ENCODE measurements around the gene ENAH.

ENAH gene

DNA sequence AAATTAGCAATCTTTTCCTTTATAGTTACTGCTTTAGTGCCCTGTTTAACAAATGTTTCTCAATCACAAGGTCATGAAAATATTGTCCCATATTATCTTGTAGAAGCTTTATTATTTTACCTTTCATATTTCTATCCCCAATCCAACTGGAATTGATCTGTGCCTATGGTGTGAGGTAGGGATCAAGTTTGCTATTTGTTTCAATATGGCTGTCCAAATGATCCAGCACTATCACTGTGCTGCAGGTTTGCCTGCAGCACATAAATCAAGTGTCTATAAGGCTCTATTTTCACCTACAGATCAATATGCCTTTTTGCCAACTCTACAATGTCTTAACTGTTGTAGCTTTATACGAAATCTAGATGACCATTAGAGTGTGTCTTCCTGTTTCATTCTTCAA lies 96.2 kb downstream of the ENAH start:
- no peak for DNase-seq (ENCODE audit: low spot score)

DNA sequence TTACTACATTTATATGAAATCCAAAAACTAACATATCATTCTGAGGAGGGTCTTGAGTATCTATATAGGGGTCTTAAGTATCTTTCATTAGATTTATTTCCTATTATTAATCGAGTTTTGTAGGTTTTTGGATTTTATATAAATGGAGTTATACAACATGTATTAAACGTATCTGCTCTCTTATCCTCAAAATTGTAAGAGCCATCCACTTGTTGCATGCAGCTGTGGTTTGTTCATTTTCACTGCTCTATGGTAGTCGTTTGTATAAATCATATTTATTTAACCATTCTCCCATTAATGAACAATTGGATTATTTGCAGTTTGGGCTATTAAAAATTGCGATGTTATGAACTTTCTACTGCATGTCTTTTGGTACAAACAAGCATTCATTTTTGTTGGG lies 97.1 kb downstream of the ENAH start:
- no peak for DNase-seq (ENCODE audit: low spot score)

DNA sequence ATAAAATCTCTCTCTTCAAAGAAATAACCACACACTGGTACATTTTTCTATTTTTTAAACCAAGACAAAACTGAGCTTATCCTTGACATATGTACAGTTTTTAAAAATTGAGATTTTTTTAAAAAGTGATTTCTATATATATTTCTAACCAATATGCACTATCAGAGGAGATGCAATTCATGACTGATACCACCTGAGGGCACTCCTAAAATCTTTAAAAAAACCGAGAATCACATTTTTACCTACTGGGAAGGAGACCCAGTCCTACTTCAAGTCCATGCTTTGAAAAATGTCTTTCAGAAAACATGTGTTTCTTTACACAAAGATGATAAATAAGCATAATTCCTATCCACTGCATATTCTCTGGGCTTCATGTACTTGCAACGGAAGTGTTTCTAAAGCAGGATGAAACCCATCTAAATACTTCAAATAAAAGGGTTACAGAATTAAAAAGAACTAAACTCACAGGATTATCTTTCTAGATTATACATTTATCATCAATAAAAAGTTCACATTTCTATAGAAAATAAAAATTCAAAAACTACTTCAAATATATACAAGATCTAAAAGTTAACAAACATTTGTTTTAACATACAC lies 98.6 kb downstream of the ENAH start:
- peak; percentile 29 for DNase-seq (ENCODE audit: low spot score)

DNA sequence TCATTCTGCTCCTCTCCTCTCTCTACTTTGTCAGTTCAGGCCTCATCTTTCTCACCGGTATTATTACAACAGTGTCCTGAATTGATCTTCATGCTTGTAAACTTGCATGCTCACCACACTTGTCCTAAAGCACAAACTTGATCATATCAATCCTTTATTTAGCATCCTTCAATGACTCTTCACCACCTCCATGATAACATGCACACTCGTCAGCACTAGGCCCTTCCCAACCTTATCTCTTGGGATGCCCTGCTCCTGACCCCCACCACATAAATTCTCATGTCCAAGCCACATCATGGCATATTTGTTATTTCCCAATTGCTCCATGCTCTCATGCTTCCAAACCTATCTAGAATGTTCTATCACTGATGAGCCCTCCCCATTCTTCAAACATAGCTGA lies 103.1 kb downstream of the ENAH start:
- DNase-seq (ENCODE audit: low spot score) = no peak

DNA sequence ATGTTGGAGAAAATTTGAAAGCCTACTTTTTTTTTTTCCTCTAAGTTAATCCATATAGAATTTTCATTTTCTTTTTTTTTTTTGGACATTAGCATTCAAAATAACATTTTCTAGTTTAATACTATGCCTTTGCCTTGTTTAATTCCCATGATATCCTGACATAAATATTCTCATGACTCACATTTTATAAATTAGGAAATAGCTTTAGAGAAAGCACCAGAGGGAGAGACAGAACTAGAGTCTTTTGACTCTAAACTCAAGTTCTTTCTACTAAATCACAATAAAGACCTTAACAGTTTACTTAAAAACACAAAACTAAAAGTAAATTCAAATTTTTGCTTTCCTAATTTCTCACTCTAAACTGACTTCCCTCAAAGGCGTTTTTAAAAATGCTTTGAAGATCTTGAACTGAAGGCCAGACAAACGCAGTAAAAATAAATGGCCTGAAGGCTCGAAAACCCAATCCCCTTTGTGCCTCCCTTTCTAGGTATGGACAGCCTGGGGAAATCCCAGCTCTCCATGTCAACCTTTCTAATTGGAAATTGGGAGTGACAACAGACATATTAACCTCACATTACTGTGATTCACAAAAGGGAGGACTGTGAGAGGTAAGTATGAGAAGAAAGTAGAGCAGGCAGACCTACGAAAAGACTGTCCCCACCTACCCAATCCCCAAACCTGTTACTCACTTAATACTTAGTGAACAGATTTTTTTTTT lies 104.6 kb downstream of the ENAH start:
- DNase-seq (ENCODE audit: low spot score) = no peak

DNA sequence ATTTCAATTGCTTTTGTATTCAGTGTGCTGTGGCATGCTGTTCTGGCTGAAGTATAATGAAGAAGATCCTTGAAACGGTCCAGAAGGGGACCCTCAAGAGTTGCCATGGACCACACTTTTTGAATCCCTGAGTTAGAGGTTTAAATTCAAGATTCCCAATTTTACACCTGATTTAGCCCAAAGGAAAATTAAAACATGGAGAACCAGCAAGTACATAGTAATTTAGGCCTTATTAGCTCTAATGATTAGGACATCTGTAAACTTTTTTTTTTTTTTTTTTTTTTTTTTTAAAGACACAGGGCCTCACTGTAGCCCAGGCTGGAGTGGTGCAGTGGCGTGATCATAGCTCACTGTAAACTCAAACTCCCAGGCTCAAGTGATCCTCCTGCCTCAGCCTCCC lies 107.3 kb downstream of the ENAH start:
- no peak for DNase-seq (ENCODE audit: low spot score)

DNA sequence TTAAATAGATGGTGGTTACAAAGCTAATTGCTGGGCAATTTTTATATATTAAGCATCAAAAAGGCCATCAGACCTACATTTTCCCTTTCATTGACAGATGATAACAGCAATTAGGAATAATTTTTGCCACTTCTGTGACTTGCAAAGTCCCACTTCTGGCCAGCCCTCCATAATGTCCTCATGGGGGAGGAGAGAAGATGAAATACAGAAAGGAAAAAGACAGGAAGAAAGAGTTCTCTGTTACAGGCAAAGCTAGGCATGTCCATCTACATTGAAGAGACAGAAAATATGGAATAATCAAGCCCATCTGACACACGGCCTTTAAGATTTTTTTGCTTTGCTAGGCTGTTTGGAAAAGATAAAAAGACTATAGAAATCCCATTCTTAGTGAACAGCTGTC lies 108.0 kb downstream of the ENAH start:
- no peak for DNase-seq (ENCODE audit: low spot score)

DNA sequence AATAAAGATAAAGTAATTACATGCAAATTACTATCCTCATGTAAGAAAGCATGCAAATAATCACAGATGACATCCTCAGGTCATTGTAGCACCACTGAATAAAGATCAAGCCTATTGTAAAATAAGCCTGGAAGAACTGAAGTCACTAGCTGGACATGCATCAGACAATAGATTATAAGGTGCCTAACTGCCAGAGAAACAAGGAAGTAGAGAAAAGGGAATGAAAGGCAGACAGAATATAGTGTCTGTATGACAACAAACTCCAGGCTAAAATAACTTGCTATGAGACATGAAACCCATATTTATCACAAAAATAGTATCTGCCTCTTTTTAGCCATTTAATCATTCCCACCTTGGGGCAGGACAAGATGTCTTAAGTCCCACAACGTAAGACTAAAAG lies 108.7 kb downstream of the ENAH start:
- no peak for DNase-seq (ENCODE audit: low spot score)

DNA sequence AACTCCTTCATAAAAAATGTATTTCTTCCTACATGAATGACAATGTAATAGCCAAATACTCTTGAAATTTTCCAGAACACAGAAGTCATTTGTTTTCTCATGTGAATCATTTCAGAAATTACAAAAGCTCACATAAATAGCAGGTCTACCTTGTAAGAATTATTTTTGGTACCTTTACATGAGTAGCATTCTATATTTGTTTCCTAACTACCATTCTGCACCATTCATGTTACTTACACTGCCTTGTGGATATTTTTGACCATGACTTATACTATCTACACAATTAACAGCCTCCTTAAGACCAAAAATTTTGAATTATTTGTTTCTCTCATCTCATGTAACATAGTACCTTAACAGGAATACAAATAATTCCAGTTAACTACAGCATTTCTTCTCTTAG lies 109.6 kb downstream of the ENAH start:
- no peak for DNase-seq (ENCODE audit: low spot score)

DNA sequence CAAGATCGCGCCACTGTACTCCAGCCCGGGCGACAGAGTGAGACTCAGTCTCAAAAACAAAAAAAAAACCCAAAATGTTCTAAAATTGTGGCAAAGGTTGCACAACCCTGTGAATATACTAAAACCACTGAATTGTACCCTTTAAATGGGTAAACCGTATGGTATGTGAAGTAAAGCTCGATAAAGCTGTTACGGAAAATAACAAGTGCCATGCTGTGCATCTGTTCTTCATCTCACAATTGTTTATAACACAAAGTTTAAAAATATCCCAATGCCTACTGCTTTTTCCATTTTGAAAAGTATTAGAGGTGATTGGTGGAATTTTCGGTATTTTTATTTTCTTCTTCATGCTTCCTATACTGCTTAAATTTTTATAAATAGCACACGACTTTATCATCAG lies 111.5 kb downstream of the ENAH start:
- no peak for DNase-seq (ENCODE audit: low spot score)

DNA sequence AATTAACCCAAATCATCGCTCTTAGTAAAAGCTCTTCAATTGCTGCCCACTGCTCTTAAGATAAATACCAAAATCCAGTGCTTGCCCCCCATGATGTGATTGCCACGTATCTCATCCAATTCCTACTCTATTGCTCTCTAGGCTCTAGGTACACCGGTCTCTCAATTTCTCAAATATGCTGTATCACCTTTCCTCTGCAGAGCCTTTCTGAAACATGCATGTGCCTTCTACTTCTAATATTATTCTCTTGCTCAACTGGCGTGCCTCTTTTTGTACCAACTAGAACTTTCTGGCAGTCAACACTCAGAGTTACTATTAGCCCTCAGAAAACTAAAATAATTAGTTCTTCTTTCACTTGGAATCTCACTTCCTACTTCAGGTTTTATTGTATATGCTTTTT lies 113.3 kb downstream of the ENAH start:
- no peak for DNase-seq (ENCODE audit: low spot score)

DNA sequence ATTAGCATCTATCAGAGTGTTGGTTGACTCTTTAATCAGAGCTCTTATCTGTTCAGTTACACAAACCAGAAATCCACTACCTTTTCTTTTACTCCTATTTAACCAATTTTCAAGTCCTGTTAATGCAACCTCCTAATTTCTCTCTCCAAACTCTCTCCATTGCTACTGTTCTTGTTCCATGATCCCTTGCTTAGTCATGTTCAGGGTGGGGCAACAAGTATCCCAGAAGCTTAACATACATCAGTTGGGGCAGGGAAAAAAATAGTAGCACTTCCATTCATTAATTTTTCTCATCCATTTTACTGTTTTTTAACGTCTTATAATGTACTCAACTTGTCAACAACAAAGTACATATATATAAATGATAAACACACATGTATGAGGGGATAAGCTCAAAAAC lies 113.9 kb downstream of the ENAH start:
- DNase-seq (ENCODE audit: low spot score) = no peak

DNA sequence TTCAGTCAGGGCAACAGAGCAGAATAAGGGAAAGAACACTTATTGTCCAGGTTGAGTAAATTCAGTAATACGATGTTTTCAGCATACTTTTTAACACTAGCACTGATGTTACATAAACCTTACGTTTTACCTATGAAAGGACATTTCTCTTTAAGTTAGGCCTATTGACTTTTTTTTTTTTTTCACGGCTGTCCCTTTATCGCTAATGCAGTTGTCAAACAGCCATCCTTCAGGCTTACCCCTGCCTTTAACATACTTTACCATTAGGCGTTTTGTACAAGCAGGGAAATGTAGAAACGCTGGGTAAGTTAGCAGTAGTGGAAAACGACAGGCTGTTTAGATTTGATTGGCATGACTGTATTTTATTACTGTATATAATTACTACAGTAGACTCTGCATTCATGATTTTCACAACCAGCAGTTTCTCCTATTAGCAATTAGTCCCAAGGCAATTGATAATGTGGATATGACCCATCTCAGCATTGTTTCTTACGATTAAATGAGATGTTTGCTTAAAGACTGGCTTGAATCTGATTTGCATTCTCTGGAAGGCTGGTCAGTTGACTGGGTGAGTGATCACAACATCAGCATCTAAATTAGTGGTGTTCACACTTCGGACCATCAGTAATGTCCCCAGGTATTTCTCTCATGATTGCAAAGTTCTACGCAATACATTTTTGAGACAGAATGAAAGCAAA lies 115.2 kb downstream of the ENAH start:
- no peak for DNase-seq (ENCODE audit: low spot score)

DNA sequence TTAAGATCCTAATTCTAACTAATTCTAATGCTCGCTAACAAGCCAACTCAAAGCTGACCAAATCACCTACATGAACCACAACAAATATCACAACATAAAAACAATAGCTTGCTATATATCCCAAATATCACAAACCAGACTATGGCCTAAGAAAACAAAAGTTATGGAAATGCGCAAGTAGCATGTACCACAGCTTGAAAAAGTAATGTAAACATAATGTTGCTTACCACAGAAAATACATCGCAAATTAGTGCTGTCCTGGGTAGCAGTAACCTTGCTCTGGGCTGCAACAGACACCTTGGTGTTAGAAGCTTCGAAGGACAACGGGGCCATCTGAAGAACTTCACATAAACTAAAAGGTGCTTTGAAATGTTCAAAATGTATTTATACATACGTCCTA lies 117.6 kb downstream of the ENAH start:
- no peak for DNase-seq (ENCODE audit: low spot score)

DNA sequence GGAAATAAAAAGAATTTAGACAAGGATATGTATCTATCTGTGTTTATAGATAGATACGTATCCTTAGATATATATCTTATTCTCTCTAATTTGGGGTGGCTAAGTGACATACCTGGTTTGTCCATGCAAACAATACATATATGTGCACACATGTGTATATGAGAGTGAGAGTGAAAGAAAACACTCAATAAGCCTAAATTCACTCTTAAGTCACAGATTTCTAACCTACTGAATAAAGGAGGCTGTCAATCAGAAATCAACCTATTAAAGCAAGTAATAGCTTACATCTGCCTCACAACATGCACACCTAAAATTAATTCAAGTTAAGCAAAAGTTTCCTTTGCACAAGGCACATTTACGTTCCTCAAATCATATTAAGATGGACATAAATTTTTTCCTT lies 118.2 kb downstream of the ENAH start:
- DNase-seq (ENCODE audit: low spot score) = no peak

DNA sequence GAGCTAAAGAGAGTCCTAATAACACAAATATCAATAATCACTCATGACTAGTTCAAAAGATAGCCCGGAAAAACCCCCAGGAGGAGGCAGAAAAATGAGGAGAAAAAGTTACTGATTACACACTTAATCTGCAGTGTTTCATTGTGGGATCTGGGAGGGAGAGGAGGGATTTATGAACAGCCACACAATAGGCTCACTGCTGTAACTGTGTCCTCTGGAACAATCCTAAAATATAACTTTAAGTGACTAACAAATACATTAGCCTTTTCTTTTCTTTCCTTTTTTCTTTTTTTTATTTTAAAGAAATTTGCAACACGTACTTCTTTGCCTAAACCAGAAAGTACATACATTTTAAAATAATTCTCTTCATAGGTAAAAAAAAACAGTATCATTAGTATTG lies 118.8 kb downstream of the ENAH start:
- DNase-seq (ENCODE audit: low spot score) = no peak

DNA sequence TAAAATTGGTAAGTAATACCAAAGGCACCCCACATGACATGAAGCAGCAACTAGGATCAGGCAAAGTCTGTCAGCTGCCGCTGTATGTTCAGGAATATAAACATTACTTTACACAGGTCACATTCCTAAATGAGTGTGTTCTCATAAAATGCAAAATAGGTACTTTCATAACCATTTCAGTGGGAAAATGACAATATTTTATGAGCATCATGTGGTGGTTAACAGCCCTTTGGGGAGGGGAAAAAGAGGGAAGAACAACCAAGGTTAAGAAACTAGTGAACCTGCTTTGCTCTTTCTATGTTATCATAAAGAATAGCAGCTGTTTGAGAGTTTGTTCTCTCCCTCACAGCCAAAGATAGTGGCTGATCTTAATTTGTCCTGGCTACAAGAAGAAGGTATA lies 119.7 kb downstream of the ENAH start:
- no peak for DNase-seq (ENCODE audit: low spot score)

DNA sequence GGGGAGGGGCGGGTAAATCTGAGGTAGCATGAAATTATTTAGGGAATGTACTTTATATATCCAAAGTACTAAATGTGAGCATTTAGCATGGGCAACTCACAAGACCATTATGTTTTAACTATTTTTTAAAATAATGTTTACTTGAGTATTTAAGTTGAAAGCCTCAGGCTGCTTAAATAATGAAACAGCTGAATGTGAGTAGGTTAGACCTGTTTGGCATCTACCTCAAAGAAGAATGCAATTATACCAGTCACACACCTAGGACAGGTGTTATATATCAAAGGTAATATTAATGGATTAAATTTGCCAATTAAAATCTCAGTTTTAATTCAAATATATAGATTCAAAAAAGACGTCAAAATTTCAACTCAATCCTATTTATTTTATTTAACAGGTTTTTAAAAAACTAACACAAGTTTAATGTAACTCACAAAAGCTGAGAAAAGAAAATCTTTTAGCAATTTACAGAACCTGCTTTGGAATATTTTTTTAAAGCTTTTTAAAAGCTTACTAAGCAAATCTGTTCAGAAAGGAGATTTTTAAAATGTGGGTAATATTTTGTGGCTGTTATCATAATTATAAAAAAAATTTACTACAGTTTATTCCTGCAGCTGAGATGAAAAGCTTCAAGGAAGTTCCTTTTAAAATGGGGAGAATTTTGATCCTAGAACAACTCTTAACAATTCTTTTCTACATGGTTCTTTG lies 120.5 kb downstream of the ENAH start:
- DNase-seq (ENCODE audit: low spot score) = no peak

DNA sequence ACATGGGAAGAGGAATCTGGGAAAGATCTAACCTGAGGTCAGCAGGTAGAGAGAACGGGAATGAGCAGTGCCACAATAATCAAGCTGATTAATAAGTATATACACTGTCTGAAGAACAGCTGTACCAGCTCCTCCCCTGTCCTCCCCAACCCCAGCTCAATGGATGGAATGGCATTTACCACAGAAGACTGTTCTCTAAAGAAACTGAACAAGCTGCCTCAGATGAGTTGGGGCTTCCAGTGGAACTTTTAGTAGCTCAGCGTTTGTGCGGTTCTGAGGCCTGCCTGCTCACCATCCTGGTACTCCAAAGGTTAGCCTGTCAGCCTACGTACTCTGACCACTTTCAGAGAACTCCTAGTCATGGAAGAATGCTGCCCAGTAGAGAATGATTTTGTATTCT lies 123.2 kb downstream of the ENAH start:
- DNase-seq (ENCODE audit: low spot score) = no peak

DNA sequence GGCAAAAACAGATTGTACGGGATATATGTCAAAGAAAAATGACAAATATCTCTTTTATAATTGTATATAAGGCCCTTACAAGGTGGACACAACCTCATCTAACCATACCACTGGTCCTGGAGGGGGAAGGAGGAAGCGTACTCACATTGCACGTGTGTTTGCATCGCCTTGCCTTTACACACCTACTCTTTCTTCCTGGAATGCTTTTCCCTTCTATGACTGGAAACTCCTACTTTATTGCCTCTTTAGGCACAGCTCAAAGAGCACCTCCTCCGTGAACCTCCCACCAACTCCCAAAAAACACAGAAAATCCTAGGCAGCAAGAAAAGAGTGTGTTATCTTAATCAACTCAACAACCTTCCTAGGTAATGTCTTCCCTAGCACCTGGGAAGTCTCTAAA lies 125.3 kb downstream of the ENAH start:
- no peak for DNase-seq (ENCODE audit: low spot score)

DNA sequence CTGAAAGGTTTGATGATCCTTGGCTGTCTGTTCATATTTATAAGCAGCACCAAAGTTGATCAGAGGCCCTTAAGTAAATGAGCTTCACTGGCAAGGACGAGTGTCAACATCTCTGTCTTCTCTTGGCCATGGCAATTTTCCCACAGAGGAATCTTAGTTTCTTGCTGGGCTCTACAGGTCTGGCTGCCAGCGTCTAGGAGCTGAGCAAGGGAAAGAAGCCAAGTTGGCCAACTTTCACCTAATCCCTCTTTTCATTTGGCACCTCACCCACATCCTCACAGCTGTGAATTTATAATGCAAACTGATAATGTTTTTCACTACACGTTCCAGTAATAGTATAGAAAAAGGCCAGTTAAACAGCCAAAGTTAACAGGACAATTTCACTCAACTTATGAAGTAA lies 126.0 kb downstream of the ENAH start:
- no peak for DNase-seq (ENCODE audit: low spot score)

DNA sequence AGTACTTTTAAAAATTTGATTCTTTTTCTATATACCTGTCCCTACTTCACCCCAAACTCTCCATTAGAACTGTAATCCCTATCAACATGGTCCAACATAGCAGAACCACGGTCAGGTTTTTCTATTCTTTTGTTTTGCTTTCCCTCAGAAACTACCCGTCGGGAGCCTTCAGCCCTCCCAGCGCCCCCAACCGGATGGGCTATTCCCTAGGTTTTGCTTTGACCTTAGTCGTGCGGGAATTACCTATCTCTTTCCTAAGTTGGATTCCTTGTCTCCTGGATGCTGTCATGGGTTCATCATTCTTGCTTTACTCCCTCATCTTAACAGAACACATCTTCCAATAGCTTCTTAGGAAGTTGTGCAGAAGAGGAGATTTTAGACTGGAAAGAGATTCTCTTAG lies 127.5 kb downstream of the ENAH start:
- DNase-seq (ENCODE audit: low spot score) = no peak

DNA sequence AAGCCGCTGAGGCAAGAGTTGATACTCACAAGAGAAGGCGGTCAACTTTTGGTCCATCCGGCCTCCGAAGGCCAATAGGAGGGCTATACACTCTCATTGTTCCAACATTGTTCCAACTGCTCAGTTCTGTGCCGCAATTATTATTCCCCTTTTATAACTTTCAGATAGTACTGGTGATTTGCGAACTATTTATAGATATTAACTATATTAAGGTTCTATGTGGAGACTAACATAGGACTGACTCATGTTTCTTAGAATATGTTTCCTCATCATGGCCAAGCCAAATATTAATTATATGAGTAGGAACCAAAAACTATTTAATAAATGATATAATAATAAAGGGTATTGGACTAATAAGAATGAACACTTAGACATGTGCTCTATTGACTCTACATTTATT lies 128.4 kb downstream of the ENAH start:
- no peak for DNase-seq (ENCODE audit: low spot score)

Measured in HuH-7.5 (cell line).